ENCODE measurements around the gene PRR7. TPM values are rescaled to one million over a fixed set of nuclear protein-coding genes. Genes with fewer than 3 reads are reported as not detected.

PRR7 gene
- total and polyA plus RNA-seq, 2 of the 13 experiments (the other 11 are each of a cell fraction or from before 2014, with no cell fraction given): 4.8 to 5.0 TPM

GRCh38 chr5:177447611-177448243 lies 1.1 kb downstream of the PRR7 start (continued):
- TF ChIP-seq ZNF280D (CRISPR knock-in tag; IDR thresholded peaks at IDR 0.05) (0 out of 2 replicates have a peak, but pooled peaks have one; percentile 44), KAT2B (IDR thresholded peaks at IDR 0.05; ENCODE audit: borderline replicate concordance, low read depth, low read length) (no peak), KAT7 (CRISPR knock-in tag; IDR thresholded peaks at IDR 0.05; ENCODE audit: borderline replicate concordance) (no peak), ARNTL (CRISPR knock-in tag; IDR thresholded peaks at IDR 0.05) (0 out of 2 replicates have a peak, but pooled peaks have one; percentile 40), ATF5 (CRISPR knock-in tag; IDR thresholded peaks at IDR 0.05; ENCODE audit: low read depth) (0 out of 2 replicates have a peak, but pooled peaks have one; percentile 35), TERF1 (CRISPR knock-in tag; IDR thresholded peaks at IDR 0.05) (no peak), RBM22 (optimal IDR thresholded peaks at IDR 0.05; ENCODE audit: low read length) (peak; percentile 43), ARID4A (CRISPR knock-in tag; IDR thresholded peaks at IDR 0.05; ENCODE audit: borderline replicate concordance) (no peak; the same call in 1 of the 2 replicates), ZNF580 (CRISPR knock-in tag; IDR thresholded peaks at IDR 0.05; ENCODE audit: borderline replicate concordance, low read depth) (0 out of 2 replicates have a peak, but pooled peaks have one; percentile 33), ZNF772 (CRISPR knock-in tag; IDR thresholded peaks at IDR 0.05) (peak; percentile 64; the same call in 1 of the 2 replicates), ISL2 (CRISPR knock-in tag; IDR thresholded peaks at IDR 0.05) (0 out of 2 replicates have a peak, but pooled peaks have one; percentile 28), NRL (CRISPR knock-in tag; IDR thresholded peaks at IDR 0.05; ENCODE audit: borderline replicate concordance) (peak; percentile 71), MTF2 (CRISPR knock-in tag; IDR thresholded peaks at IDR 0.05; ENCODE audit: borderline replicate concordance) (no peak), POLR2A (IDR thresholded peaks at IDR 0.05; ENCODE audit: insufficient read depth in 1 of 2, low read depth in 2 of 2, low read length in 2 of 2) (peak in 1 of 2 experiments; percentile 85; a peak in 2 of 4 replicates), MNT (IDR thresholded peaks at IDR 0.05) (peak; percentile 60), YEATS4 (CRISPR knock-in tag; IDR thresholded peaks at IDR 0.05; ENCODE audit: borderline replicate concordance) (peak; percentile 29; the same call in 1 of the 2 replicates), ZNF546 (CRISPR knock-in tag; conservative IDR thresholded peaks at IDR 0.05) (0 out of 2 replicates have a peak, but pooled peaks have one; percentile 23)

All from HepG2 (cell line).